ENCODE data around the gene TARS2.

TARS2 gene, protein sequence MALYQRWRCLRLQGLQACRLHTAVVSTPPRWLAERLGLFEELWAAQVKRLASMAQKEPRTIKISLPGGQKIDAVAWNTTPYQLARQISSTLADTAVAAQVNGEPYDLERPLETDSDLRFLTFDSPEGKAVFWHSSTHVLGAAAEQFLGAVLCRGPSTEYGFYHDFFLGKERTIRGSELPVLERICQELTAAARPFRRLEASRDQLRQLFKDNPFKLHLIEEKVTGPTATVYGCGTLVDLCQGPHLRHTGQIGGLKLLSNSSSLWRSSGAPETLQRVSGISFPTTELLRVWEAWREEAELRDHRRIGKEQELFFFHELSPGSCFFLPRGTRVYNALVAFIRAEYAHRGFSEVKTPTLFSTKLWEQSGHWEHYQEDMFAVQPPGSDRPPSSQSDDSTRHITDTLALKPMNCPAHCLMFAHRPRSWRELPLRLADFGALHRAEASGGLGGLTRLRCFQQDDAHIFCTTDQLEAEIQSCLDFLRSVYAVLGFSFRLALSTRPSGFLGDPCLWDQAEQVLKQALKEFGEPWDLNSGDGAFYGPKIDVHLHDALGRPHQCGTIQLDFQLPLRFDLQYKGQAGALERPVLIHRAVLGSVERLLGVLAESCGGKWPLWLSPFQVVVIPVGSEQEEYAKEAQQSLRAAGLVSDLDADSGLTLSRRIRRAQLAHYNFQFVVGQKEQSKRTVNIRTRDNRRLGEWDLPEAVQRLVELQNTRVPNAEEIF

DNA sequence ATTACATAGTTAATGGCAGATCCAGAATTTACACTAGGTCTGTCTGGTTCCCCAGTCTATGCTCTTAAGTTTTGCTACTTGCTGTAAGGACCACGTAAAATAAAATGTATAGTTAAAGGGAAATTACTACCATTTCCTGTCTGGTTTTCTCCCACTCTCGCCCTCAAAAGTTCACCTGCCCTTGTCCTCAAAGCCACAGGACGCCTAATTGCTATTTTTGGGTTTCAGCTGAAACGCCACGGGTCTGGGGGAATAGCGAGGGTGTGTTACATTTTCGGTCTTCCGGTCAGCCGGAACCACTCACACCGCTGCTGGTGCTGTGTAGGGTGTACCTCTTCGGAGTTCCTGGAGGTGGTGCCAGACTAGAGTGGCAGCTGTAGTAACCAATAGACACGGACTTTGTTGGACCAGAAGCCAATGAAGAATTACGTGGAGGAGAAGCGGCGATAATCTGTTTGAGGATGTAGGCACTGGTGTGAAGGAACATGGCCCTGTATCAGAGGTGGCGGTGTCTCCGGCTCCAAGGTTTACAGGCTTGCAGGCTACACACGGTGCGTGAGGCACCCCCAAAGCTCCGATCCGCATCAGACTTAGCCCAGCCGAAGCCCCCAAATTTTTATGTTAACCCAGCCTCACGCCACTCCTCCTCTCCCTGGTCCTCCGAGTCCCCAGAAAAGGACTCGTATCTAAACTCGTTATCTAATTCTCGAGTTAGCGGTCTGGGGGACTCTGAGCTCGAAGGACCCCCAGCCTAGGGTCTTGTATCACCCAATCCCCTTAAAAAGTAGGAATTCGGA is at the start of gene TARS2:
Gene TARS2 (plus strand): TSS at position 454 of the 797 bp plus-strand sequence. CDS start 32 bp downstream, at position 486.
- H3K9me3 Mint-ChIP-seq, result no peaks in the 10 kb centered on the region
- peak; percentile 97 for DNase-seq
- H3K4me3 Mint-ChIP-seq, result peak within 1 kb of the TSS; percentile 92
- peaks cover 27% of the 10 kb centered on the region for H3K4me1 Mint-ChIP-seq
- peaks cover 20% of the 10 kb centered on the region for H3K36me3 Mint-ChIP-seq
- peak within 1 kb of the TSS; percentile 94 for H3K27ac Mint-ChIP-seq
- no peaks in the 10 kb centered on the region for H3K27me3 Mint-ChIP-seq
- CTCF ChIA-PET, result interaction anchor here (1.1 kb wide), 1 partner anchor 231 kb away, joined by 3 read pairs; no protein-coding TSS in a partner anchor

DNA sequence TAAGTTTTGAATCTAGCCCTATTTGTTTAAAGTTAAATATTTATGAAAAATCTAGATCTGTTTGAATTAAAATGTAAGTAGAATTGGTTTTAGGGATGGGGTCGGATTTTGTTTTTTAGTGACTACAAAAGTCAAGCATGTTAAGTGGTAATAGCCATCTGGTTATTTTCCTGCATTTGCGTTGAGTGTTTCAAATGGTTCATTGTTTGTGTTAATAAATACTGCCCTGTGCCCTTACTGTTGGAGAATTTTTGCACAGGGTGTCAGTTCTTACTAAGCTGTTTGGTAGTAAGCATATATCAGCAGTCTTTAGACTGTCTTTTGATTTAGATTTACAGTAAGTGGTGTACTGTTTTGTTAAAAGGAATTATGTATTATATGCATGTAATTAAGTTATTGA is 46.1 kb upstream of the TARS2 start:
- no peak for DNase-seq
- H3K9me3 Mint-ChIP-seq, result no peaks in the 10 kb centered on the region
- H3K4me1 Mint-ChIP-seq, result no peaks in the 10 kb centered on the region
- H3K36me3 Mint-ChIP-seq, result peaks cover 34% of the 10 kb centered on the region
- no peak overlapping the region for H3K27ac Mint-ChIP-seq
- H3K27me3 Mint-ChIP-seq, result no peaks in the 10 kb centered on the region
- CTCF ChIA-PET, result no interaction called here
- H3K4me3 Mint-ChIP-seq, result no peak overlapping the region

DNA sequence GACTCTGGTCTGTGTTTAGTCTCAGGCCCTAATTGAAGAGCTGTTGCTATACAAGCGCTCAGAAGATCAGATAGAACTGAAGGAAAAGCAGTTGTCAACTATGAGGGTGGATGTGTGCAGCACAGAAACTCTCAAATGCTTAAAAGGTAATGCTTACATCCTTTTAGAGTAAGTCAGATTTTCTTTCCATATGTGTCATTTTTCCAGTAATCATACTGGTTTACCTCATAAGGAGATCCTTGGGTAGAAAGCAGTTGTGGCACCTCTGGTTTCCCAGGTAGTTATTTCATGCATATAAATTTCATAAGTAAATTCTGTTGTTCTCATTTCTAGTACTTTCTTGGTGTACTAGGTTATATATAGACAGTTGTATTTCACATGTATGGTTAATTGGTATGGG is 43.0 kb upstream of the TARS2 start:
- Mint-ChIP-seq H3K4me3 (no peak overlapping the region), H3K27ac (no peak overlapping the region), H3K36me3 (peaks cover 48% of the 10 kb centered on the region), H3K27me3 (no peaks in the 10 kb centered on the region), H3K9me3 (no peaks in the 10 kb centered on the region), H3K4me1 (no peaks in the 10 kb centered on the region)
- no peak for DNase-seq
- CTCF ChIA-PET, result no interaction called here

DNA sequence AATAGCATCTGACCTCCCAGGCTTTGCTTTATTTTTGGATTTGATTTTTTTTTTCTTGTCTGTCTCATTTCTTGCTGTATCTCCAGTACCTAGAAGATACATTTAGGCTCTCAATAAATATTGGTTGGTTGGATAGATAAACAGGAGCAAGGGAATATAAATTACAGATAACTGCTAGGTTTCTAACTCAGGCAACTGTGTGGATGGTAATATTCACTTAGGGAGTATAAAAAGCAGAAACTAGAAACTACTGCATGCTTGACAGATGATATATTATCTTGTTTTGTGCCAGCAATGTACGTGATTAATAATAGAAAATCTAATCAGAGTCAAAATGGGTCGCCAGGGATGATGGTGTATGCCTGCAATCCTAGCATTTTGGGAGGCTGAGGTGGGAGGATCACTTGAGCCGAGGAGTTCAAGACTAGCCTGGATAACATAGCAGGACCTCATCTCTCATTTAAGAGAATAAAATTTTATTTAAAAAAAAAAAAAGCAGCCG is 31.0 kb upstream of the TARS2 start:
- DNase-seq, result no peak
- H3K36me3 Mint-ChIP-seq, result peaks cover 36% of the 10 kb centered on the region
- H3K4me3 Mint-ChIP-seq, result no peak overlapping the region
- H3K9me3 Mint-ChIP-seq, result no peaks in the 10 kb centered on the region
- H3K27me3 Mint-ChIP-seq, result no peaks in the 10 kb centered on the region
- H3K27ac Mint-ChIP-seq, result no peak overlapping the region
- CTCF ChIA-PET, result interaction anchor here (0.6 kb wide), 1 partner anchor 189 kb away, joined by 4 read pairs; no protein-coding TSS in a partner anchor
- H3K4me1 Mint-ChIP-seq, result peaks cover 8% of the 10 kb centered on the region

DNA sequence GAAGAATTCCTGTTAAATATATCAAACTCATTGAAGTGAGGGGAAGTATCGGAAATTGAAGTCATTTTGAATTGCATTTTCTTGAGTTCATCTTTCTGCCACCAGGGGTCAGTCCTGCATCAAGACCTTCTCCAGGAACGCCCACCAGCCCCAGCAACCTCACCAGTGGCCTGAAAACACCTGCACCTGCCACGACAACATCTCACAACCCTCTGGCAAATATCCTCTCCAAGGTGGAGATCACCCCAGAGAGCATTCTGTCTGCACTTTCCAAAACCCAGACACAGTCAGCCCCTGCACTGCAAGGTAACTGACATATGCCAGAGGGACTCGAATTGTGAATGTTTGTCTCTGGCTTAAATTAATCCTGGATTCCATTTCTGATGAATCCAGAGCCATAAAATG is 22.8 kb upstream of the TARS2 start:
- peak; percentile 80 for DNase-seq
- Mint-ChIP-seq H3K4me1 (peaks cover 3% of the 10 kb centered on the region), H3K27me3 (no peaks in the 10 kb centered on the region), H3K36me3 (peaks cover 24% of the 10 kb centered on the region), H3K9me3 (no peaks in the 10 kb centered on the region), H3K4me3 (no peak overlapping the region), H3K27ac (no peak overlapping the region)
- CTCF ChIA-PET, result interaction anchor here (1.2 to 1.4 kb wide), 2 partner anchors 69 to 72 kb away, joined by 5 to 11 read pairs; no protein-coding TSS in a partner anchor

DNA sequence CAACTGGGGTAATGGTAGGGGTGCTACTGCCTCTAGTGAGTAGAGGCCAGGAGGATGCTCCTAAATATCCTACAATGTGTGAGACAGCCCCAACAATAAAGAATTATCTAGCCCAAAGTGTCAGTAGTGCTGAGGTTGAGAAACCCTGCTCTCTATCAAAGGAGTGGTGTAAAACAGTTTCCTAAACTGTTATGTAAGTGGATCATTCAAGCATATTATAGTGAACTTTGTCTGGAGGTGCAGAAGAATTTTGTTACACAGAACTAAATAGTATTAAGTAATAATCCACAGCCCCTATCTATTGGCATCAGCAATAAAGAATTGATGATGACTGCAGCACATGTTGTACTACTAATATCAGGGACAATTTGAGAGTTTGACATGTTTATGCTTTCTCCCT is 20.3 kb upstream of the TARS2 start:
- Mint-ChIP-seq H3K4me3 (no peak overlapping the region), H3K9me3 (no peaks in the 10 kb centered on the region), H3K27ac (no peak overlapping the region), H3K4me1 (no peaks in the 10 kb centered on the region), H3K36me3 (peaks cover 33% of the 10 kb centered on the region), H3K27me3 (no peaks in the 10 kb centered on the region)
- DNase-seq, result no peak
- CTCF ChIA-PET, result no interaction called here

DNA sequence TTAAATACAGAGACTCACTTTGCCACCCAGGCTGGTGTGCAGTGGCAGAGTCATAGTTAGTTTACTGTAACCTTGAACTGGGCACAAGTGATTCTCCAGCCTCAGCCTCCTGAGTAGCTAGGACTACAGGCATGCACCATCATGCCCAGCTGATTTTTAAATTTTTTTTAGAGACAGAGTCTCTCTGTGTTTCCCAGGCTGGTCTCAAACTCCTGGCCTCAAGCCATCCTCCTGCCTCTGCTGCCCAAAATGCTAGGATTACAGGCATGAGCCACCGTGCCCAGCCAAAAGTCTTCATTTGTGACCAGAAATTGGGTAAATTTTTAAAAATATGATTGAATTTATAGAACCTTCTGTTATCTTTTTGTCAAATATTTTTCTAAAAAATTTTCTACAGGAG is 17.9 kb upstream of the TARS2 start:
- H3K36me3 Mint-ChIP-seq, result peaks cover 37% of the 10 kb centered on the region
- H3K27me3 Mint-ChIP-seq, result no peaks in the 10 kb centered on the region
- H3K4me1 Mint-ChIP-seq, result no peaks in the 10 kb centered on the region
- no peak overlapping the region for H3K4me3 Mint-ChIP-seq
- H3K27ac Mint-ChIP-seq, result no peak overlapping the region
- H3K9me3 Mint-ChIP-seq, result no peaks in the 10 kb centered on the region
- CTCF ChIA-PET, result no interaction called here
- no peak for DNase-seq

DNA sequence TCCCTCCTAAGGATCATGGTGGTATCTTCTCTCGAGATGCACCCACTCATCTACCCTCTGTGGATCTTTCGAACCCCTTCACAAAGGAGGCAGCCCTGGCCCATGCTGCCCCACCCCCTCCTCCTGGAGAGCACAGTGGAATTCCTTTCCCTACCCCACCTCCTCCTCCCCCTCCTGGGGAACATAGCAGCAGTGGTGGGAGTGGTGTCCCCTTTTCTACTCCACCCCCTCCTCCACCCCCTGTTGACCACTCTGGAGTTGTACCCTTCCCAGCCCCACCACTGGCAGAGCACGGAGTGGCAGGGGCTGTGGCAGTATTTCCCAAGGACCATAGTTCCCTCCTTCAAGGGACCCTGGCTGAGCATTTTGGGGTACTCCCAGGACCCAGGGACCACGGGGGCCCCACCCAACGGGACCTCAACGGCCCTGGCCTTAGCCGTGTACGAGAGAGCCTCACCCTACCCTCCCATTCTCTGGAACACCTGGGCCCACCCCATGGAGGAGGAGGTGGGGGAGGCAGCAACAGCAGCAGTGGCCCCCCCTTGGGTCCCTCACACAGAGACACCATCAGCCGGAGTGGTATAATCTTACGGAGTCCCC is 14.5 kb upstream of the TARS2 start:
- CTCF ChIA-PET, result no interaction called here

DNA sequence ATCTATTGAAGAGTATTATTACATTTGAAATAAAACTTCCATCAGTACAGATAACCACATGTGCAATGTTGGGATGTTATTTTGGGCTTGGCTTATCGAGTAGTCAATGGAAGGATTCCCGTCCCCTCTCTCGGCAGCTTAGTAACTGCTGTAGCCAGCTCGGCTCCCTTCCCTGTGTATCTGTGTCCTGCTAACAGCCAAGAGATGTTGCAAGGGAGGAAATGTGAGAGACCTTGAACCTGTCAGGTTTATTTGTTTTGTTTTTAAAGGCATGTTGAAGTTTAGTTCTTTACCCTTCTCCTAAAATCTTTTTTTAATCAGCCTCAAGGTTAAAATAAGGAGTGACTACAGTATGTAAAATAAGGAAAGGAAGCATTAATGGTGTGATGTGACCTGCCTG is 13.6 kb upstream of the TARS2 start:
- CTCF ChIA-PET, result no interaction called here

More for the DNA sequence above, 14.5 kb upstream of the TARS2 start:
- Mint-ChIP-seq H3K27ac (no peak overlapping the region), H3K4me3 (no peak overlapping the region), H3K36me3 (peaks cover 26% of the 10 kb centered on the region), H3K4me1 (no peaks in the 10 kb centered on the region), H3K27me3 (no peaks in the 10 kb centered on the region), H3K9me3 (no peaks in the 10 kb centered on the region)
- no peak for DNase-seq

DNA sequence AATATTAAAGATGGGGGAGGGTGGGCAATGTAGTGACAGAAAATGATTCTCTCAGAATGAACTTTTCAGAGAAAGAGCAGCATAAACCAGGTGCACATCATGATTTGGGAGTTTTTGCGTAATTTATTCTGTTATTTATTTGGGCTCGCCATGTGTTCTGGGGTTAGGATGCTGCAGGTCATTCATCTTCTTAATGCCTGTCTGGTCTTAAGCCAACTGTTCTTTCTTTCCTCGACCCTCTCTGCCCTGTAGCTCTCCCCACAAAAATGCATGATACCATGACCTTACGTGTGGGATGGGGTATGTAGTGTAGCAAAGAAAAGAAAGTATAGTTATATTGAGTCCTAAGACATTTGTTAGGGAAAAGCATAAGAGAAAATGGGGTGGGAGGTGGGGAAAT is 12.3 kb upstream of the TARS2 start:
- CTCF ChIA-PET, result no interaction called here
- Mint-ChIP-seq H3K27me3 (no peaks in the 10 kb centered on the region), H3K27ac (no peak overlapping the region), H3K36me3 (peaks cover 26% of the 10 kb centered on the region), H3K4me1 (no peaks in the 10 kb centered on the region), H3K9me3 (no peaks in the 10 kb centered on the region), H3K4me3 (no peak overlapping the region)
- DNase-seq, result no peak

More for the DNA sequence above, 13.6 kb upstream of the TARS2 start:
- Mint-ChIP-seq H3K36me3 (peaks cover 26% of the 10 kb centered on the region), H3K4me1 (no peaks in the 10 kb centered on the region), H3K9me3 (no peaks in the 10 kb centered on the region), H3K27me3 (no peaks in the 10 kb centered on the region), H3K4me3 (no peak overlapping the region), H3K27ac (no peak overlapping the region)
- no peak for DNase-seq

DNA sequence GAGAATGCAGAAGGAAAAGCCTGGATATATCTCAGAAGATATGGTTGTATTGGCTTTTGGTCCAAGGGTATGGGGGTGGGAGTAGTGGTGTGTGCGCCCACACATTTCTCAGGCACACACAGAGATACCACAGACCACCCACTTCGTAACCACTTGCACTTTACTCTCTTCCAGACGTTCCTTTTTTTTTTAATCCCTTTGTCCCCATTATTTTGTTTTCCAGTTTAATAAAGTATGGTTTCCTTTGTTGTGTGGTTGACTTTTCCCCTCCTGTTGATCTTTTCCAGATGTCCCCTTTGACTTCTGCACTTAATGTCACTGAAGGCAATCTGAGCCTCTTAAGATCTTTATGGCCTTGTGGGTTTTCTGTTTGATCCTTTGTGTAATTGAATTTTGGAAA is 10.5 kb upstream of the TARS2 start:
- Mint-ChIP-seq H3K27me3 (peaks cover 4% of the 10 kb centered on the region), H3K27ac (no peak overlapping the region), H3K4me1 (no peaks in the 10 kb centered on the region), H3K36me3 (peaks cover 10% of the 10 kb centered on the region), H3K4me3 (no peak overlapping the region), H3K9me3 (no peaks in the 10 kb centered on the region)
- CTCF ChIA-PET, result no interaction called here
- DNase-seq, result no peak

DNA sequence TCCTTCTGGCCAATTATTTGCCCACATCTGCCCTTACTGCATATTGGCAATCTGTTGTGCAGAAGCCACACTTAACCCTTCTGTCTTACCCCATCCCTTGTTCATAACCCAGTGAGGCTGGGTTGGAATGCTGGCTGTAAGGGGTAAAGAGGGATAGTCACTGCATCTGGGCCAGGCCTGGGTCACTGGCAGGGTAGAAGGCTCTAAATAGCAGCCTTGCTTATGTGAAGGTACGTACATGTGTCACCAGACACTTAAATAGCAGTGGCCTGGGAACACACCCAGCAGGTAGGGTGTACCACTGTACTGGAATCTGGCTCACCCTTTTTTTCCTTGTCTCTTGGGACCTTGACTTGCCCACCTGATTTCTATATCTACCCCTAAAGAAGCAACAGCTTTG is 9.9 kb upstream of the TARS2 start:
- H3K27ac Mint-ChIP-seq, result no peak overlapping the region
- DNase-seq, result no peak
- no peaks in the 10 kb centered on the region for H3K4me1 Mint-ChIP-seq
- peaks cover 4% of the 10 kb centered on the region for H3K27me3 Mint-ChIP-seq
- H3K9me3 Mint-ChIP-seq, result no peaks in the 10 kb centered on the region
- CTCF ChIA-PET, result no interaction called here
- peaks cover 4% of the 10 kb centered on the region for H3K36me3 Mint-ChIP-seq
- no peak overlapping the region for H3K4me3 Mint-ChIP-seq

DNA sequence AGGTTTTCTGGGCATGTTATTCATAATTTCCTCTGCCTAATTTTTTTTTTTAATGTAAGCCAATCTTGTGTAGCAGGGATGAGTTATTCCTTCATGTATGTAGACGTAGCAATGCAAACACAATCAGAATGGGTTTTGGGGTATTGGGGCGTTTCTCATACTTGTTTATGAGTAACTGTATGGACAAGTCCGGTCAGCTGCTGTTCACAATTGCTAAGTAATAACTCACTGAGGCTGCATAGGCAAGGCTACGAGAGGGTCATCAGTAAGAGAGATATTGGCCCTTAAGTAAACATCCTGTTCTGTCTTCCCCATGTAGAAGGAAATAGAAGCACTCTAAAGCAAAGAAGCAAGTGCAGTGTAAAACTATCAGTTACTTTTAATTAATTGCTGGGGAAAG is 9.5 kb upstream of the TARS2 start:
- H3K36me3 Mint-ChIP-seq, result peaks cover 1% of the 10 kb centered on the region
- CTCF ChIA-PET, result no interaction called here
- H3K27ac Mint-ChIP-seq, result no peak overlapping the region
- no peaks in the 10 kb centered on the region for H3K9me3 Mint-ChIP-seq
- no peak overlapping the region for H3K4me3 Mint-ChIP-seq
- no peak for DNase-seq
- H3K4me1 Mint-ChIP-seq, result no peaks in the 10 kb centered on the region
- peaks cover 4% of the 10 kb centered on the region for H3K27me3 Mint-ChIP-seq

DNA sequence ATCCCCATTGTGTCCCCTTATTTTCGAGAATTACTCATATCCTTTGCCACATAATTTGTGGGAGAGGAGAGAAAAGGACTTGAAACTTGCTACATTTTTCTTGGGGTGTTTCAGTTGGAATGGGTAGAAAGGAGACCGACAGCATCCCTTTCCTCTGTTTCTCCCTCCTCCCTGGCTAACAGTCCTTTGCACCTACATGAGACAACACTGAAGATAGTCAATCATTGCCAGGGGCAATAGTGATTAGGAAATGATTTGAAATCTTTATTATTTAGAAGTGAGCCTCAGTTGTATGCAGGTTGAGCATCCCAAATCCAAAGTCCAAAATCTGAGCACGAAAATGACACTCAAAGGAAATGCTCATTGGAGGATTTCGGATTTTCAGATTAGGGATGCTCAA is 7.8 kb upstream of the TARS2 start:
- Mint-ChIP-seq H3K36me3 (no peaks in the 10 kb centered on the region), H3K4me3 (no peak overlapping the region), H3K9me3 (no peaks in the 10 kb centered on the region), H3K27me3 (peaks cover 4% of the 10 kb centered on the region), H3K4me1 (no peaks in the 10 kb centered on the region), H3K27ac (no peak overlapping the region)
- no peak for DNase-seq
- CTCF ChIA-PET, result interaction anchor here (0.7 kb wide), 1 partner anchor 516 kb away, joined by 3 read pairs; no protein-coding TSS in a partner anchor
